Chondrocyte (in vitro differentiated cells): ENCODE measurements around the gene ZNF534. TPM values are rescaled to one million over a fixed set of nuclear protein-coding genes. Genes with fewer than 3 reads are reported as not detected.
"Not testable (repeated sequence)": the region's sequence is repeated elsewhere in the genome, so short reads cannot be mapped to it uniquely, and the experiment has no call there.

Source experiments
- DNase-seq: peaks from one replicate; pipeline ENCODE4 v3.0.0; 2021; ENCODE audit warnings: mixed read lengths, low spot score
- H3K27ac Mint-ChIP-seq: one replicate; pipeline ENCODE4 v1.8.0; 2021; ENCODE audit warnings: mild to moderate bottlenecking, moderate library complexity, mixed read lengths; ENCODE audit not compliant: unreplicated experiment
- H3K27me3 Mint-ChIP-seq: 2 replicates; pipeline ENCODE4 v1.8.0; 2021; ENCODE audit warnings: low read depth, mixed read lengths
- H3K36me3 Mint-ChIP-seq: 2 replicates; pipeline ENCODE4 v1.8.0; 2021; ENCODE audit warnings: low read depth, mixed read lengths
- H3K4me1 Mint-ChIP-seq: 2 replicates; pipeline ENCODE4 v1.8.0; 2021; ENCODE audit warnings: low read depth, mild to moderate bottlenecking, mixed read lengths
- H3K4me3 Mint-ChIP-seq: one replicate; pipeline ENCODE4 v1.8.0; 2021; ENCODE audit warnings: mild to moderate bottlenecking, moderate library complexity, mixed read lengths; ENCODE audit not compliant: unreplicated experiment
- H3K9me3 Mint-ChIP-seq: 2 replicates; pipeline ENCODE4 v1.8.0; 2021; ENCODE audit warnings: low read depth, mixed read lengths
- total RNA-seq: library from RNA; stranded (reverse); gene quantifications from 3 replicates; pipeline ENCODE4 v1.2.1, GENCODE V29; 2021
- TF ChIP-seq, protein P1 (sequence below): fragments of 200-600 bp; sonication (generic); IDR thresholded peaks from 2 replicates; pipeline ENCODE4 v1.5.0; 2021; ENCODE audit warnings: antibody characterized with exemption, mild to moderate bottlenecking, moderate library complexity

The ZNF534 gene
- total RNA-seq, 1 donor from 2014 or later = not detected

DNA sequence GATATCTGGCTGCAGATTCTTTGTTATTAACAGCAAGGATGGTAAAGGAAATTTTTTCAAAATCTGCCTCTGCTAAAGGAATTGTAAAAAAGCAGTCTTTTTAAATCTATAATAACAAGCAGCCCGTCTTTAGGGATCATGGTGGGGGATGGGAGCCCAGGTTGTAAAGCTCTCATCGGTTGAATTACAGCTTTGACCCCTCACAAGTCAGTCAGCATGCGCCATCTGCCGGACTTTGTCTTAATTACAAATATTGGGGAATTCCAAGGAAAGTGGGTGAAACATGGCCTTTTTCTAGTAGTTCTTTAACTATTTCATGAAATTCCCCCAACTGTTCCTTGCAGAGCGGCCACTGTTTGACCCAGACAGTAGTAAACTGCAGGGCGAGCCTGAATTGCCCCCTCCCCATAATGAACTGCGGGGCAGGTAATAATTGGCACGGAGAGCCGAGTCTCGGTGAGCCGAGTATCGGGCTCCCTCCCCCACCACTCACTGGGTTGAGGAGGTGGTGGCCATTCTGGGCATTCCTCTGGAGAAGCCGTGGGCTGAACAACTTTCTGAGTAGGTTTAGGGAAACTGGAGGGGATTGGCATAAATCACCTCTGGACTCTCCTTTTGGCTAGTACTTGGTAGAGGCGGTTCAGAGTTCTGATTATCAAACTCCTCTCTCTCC is 36.0 kb downstream of the ZNF534 start:
- H3K9me3 Mint-ChIP-seq = peaks cover 71% of the 10 kb centered on the region

DNA sequence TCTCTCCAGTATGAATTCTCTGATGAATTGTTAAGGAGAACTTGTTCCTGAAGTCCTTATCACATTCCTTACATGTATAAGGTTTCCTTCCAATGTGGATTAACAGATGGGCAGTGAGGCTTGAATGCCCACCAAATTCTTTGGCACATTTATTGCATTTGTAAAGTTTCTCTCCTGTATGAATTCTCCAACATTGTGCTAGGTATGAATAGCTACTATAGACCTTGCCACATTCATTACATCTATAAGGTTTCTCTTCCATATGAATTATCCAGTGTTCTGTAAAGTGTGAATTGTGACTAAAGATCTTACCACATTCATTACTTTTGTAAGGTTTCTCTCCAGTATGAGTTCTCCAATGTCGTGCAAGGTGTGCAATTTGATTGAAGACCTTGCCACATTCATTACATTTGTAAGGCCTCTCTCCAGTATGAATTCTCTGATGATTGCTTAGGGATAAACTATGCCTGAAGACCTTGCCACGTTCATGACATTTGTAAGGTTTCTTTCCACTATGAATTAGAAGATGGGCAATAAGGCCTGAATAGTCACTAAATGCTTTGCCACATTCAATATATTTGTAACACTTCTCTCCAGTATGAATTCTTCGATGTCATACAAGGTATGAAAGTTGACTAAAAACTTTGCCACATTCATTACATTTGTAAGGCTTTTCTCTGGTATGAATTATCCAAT is 44.9 kb downstream of the ZNF534 start:
- no peaks in the 10 kb centered on the region for H3K27me3 Mint-ChIP-seq
- DNase-seq = no peak
- H3K36me3 Mint-ChIP-seq = peaks cover 16% of the 10 kb centered on the region
- H3K9me3 Mint-ChIP-seq = peaks cover 79% of the 10 kb centered on the region
- no peaks in the 10 kb centered on the region for H3K4me1 Mint-ChIP-seq
- TF ChIP-seq, protein P1, sequence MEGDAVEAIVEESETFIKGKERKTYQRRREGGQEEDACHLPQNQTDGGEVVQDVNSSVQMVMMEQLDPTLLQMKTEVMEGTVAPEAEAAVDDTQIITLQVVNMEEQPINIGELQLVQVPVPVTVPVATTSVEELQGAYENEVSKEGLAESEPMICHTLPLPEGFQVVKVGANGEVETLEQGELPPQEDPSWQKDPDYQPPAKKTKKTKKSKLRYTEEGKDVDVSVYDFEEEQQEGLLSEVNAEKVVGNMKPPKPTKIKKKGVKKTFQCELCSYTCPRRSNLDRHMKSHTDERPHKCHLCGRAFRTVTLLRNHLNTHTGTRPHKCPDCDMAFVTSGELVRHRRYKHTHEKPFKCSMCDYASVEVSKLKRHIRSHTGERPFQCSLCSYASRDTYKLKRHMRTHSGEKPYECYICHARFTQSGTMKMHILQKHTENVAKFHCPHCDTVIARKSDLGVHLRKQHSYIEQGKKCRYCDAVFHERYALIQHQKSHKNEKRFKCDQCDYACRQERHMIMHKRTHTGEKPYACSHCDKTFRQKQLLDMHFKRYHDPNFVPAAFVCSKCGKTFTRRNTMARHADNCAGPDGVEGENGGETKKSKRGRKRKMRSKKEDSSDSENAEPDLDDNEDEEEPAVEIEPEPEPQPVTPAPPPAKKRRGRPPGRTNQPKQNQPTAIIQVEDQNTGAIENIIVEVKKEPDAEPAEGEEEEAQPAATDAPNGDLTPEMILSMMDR = no peak
- no peak overlapping the region for H3K4me3 Mint-ChIP-seq
- H3K27ac Mint-ChIP-seq = no peak overlapping the region

More for the DNA sequence above, 36.0 kb downstream of the ZNF534 start:
- no peaks in the 10 kb centered on the region for H3K4me1 Mint-ChIP-seq
- peaks cover 4% of the 10 kb centered on the region for H3K36me3 Mint-ChIP-seq
- TF ChIP-seq, protein P1 = peak; percentile 56
- H3K4me3 Mint-ChIP-seq = no peak overlapping the region
- no peak overlapping the region for H3K27ac Mint-ChIP-seq
- no peak for DNase-seq
- H3K27me3 Mint-ChIP-seq = no peaks in the 10 kb centered on the region

DNA sequence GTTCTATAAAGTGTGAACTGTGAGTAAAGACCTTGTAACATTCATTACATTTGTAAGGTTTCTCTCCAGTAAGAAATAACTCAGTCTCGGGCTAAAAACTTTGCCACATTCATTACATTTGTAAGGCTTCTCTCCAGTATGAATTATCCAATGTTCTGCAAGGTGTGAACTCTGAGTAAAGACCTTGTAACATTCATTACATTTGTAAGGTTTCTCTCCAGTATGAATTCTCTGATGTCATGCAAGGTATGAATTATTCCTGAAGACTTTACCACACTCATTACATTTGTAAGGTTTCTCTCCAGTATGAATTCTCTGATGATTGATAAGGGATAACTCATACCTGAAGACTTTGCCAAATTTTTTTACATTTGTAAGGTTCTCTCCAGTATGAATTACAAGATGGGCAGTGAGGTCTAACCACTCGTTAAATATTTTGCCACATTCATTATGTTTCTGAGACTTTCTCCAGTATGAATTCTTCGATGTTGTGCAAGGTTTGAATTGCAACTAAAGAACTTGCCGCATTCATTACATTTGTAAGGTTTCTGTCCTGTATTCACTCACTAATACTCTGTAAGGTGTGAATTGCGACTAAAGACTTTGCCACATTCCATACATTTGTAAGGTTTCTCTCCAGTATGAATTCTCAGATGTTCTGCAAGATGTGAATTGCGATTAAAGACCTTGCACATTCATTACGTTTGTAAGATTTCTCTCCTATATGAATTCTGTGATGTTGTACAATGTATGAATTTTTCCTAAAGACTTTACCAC is 45.6 kb downstream of the ZNF534 start:
- TF ChIP-seq, protein P1 = no peak
- H3K27ac Mint-ChIP-seq = no peak overlapping the region
- no peaks in the 10 kb centered on the region for H3K4me1 Mint-ChIP-seq
- H3K9me3 Mint-ChIP-seq = peaks cover 78% of the 10 kb centered on the region
- DNase-seq = no peak
- no peaks in the 10 kb centered on the region for H3K27me3 Mint-ChIP-seq
- H3K4me3 Mint-ChIP-seq = no peak overlapping the region
- H3K36me3 Mint-ChIP-seq = peaks cover 16% of the 10 kb centered on the region

DNA sequence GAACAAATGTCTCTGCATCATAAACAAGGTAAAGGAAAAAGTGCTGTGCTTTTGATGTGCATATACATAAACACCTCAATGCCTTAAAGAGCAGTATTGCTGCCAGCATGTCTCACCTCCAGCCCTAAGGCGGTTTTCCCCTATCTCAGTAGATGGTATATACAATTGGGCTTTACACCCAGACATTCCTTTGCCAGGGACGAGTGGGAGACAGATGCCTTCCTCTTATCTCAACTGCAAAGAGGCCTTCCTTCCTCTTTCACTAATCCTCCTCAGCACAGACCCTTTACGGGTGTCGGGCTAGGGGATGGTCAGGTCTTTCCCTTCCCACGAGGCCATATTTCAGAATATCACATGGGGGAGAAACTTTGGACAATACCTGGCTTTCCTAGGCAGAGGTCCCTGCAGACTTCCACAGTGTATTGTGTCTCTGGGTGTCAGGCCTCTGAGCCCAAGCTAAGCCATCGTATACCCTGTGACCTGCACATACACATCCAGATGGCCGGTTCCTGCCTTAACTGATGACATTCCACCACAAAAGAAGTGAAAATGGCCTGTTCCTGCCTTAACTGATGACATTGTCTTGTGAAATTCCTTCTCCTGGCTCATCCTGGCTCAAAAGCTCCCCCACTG is 55.3 kb downstream of the ZNF534 start:
- not testable (repeated sequence) for DNase-seq, H3K27me3 Mint-ChIP-seq, H3K4me1 Mint-ChIP-seq, H3K4me3 Mint-ChIP-seq, H3K27ac Mint-ChIP-seq, H3K36me3 Mint-ChIP-seq
- peaks cover 54% of the 10 kb centered on the region for H3K9me3 Mint-ChIP-seq

DNA sequence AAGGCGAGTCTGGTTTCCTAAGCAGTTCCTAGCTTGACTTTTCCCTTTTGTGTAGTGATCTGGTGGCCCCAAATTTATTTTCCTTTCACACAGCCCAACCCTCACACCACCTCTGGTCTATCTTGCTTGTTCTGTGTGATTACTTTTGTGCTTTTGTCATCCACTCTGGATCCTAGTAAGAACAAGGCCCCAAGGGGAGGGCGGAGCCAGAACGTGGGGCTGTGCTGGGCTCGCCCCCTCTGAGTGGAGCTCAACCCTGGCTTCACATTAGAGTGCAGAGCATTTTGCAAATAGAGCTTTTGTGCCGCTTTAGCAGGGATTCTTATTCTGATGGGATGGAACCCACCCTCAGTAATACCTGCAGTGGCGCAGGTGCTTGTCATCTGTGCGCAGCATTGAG is 56.1 kb downstream of the ZNF534 start:
- H3K36me3 Mint-ChIP-seq, H3K4me1 Mint-ChIP-seq, DNase-seq, H3K27me3 Mint-ChIP-seq, H3K4me3 Mint-ChIP-seq, H3K27ac Mint-ChIP-seq: not testable (repeated sequence)
- H3K9me3 Mint-ChIP-seq = peaks cover 57% of the 10 kb centered on the region

DNA sequence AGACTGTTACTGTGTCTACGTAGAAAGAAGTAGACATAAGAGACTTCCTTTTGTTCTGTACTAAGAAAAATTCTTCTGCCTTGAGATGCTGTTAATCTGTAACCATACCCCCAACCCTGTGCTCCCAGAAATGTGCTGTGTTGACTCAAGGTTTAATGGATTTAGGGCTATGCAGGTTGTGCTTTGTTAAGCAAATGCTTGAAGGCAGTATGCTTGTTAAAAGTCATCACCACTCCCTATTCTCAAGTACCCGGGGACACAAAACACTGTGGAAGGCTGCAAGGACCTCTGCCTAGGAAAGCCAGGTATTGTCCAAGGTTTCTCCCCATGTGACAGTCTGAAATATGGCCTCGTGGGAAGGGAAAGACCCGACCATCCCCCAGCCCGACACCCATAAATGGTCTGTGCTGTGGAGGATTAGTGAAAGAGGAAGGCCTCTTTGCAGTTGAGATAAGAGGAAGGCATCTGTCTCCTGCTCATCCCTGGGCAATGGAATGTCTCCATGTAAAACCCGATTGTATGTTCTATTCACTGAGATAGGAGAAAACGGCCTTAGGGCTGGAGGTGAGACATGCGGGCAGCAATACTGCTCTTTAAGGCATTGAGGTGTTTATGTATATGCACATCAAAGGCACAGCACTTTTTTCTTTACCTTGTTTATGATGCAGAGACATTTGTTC is 56.8 kb downstream of the ZNF534 start:
- not testable (repeated sequence) for DNase-seq, H3K4me3 Mint-ChIP-seq, H3K36me3 Mint-ChIP-seq, H3K27me3 Mint-ChIP-seq, H3K4me1 Mint-ChIP-seq, H3K27ac Mint-ChIP-seq
- H3K9me3 Mint-ChIP-seq = peaks cover 59% of the 10 kb centered on the region
